ENCODE data around the gene DAGLA.

Gene DAGLA

GRCh38 chr11:61762223-61762615 lies 82.0 kb downstream of the DAGLA start:
- Histone ChIP-seq H3K9me3 (no peaks in the 10 kb centered on the region), H3K4me3 (ENCODE audit: low read depth in 1 of 2, low read length in 1 of 2) (no peak overlapping the region), H3K27ac (no peak overlapping the region), H3K4me1 (ENCODE audit: control insufficient read depth in 1 of 2, insufficient read depth in 1 of 2, low read depth in 1 of 2, low read length in 1 of 2) (no peaks in the 10 kb centered on the region), H3K27me3 (peaks cover 5% of the 10 kb centered on the region), H3K36me3 (no peaks in the 10 kb centered on the region)
- TF ChIP-seq CTCF (IDR thresholded peaks at IDR 0.05): no peak

GRCh38 chr11:61762798-61763197 lies 82.6 kb downstream of the DAGLA start:
- no peaks in the 10 kb centered on the region for H3K36me3 ChIP-seq
- no peaks in the 10 kb centered on the region for H3K9me3 ChIP-seq
- no peak for TF ChIP-seq CTCF (IDR thresholded peaks at IDR 0.05)
- no peak overlapping the region for H3K27ac ChIP-seq
- H3K27me3 ChIP-seq: peaks cover 5% of the 10 kb centered on the region
- no peak overlapping the region for H3K4me3 ChIP-seq (ENCODE audit: low read depth in 1 of 2, low read length in 1 of 2)
- no peaks in the 10 kb centered on the region for H3K4me1 ChIP-seq (ENCODE audit: control insufficient read depth in 1 of 2, insufficient read depth in 1 of 2, low read depth in 1 of 2, low read length in 1 of 2)

DNA sequence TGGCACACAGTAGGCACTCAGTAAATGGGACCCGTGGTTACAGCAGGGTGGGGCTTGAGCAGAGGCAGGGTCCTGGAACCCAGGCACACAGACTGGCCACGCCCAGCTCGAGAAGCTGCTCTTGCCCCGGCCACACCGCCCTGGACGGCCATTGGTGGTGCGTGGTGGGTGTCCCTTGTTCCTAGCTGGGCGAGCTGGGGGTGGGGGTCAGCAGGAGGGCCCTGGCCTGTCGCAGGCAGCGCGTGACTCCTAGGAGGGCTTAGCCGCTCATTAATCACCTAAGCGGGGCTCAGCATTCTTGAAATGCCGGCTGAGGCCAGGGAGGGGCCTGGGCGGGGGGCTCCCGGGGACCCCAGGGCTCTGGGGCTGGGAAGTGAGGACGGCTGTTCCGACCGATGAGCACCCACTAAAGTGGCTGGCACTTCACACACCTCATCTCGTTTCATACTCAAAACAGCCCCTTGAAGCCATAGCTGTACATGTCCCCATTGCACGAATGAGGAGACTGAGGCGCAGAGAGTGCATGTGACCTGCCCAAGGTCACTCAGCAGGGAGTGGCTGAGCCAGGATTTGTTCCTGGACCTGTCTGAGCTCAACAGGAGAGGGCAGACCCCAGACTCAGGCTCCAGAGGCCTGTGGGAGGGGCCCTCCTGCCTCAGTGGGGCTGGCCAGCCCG lies 83.9 kb downstream of the DAGLA start:
- peaks cover 5% of the 10 kb centered on the region for H3K27me3 ChIP-seq
- H3K27ac ChIP-seq: no peak overlapping the region
- TF ChIP-seq CTCF (IDR thresholded peaks at IDR 0.05): no peak
- no peak overlapping the region for H3K4me3 ChIP-seq (ENCODE audit: low read depth in 1 of 2, low read length in 1 of 2)
- no peaks in the 10 kb centered on the region for H3K4me1 ChIP-seq (ENCODE audit: control insufficient read depth in 1 of 2, insufficient read depth in 1 of 2, low read depth in 1 of 2, low read length in 1 of 2)
- H3K36me3 ChIP-seq: no peaks in the 10 kb centered on the region
- H3K9me3 ChIP-seq: no peaks in the 10 kb centered on the region

DNA sequence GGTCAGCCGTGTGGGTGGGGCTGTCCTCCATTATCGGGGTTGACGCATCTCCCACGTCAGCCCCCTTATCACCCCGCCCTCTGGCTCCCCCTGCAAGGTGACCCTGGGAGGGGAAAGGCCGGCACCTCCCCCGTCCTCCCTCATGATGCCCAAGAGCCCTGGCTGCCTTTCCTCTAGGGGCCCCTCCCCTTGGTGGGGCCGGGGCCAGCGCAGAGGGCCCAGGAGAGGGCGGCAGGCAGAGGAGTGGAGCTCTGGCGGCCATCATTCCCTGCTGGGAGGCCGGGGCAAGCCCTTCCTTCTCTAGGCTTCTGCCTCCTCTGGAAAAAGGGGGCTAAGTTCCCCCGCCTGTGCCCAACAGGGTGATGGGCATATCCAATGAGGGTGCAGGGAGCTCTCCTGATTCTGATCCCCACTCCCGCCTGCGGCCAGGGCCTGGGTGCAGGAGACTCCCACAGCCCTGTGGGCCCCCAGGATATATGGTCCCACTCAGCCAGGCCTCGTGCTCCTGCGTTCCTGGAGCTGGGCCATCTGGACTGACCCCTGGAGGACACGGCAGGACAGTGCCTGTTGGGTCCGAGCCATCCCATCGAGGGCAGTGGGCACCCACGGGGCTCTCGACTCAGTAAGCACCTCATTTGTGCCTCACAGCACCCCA lies 84.5 kb downstream of the DAGLA start:
- H3K4me3 ChIP-seq (ENCODE audit: low read depth in 1 of 2, low read length in 1 of 2): no peak overlapping the region
- H3K36me3 ChIP-seq: no peaks in the 10 kb centered on the region
- no peak for TF ChIP-seq CTCF (IDR thresholded peaks at IDR 0.05)
- peaks cover 5% of the 10 kb centered on the region for H3K27me3 ChIP-seq
- H3K9me3 ChIP-seq: no peaks in the 10 kb centered on the region
- H3K4me1 ChIP-seq (ENCODE audit: control insufficient read depth in 1 of 2, insufficient read depth in 1 of 2, low read depth in 1 of 2, low read length in 1 of 2): no peaks in the 10 kb centered on the region
- no peak overlapping the region for H3K27ac ChIP-seq

DNA sequence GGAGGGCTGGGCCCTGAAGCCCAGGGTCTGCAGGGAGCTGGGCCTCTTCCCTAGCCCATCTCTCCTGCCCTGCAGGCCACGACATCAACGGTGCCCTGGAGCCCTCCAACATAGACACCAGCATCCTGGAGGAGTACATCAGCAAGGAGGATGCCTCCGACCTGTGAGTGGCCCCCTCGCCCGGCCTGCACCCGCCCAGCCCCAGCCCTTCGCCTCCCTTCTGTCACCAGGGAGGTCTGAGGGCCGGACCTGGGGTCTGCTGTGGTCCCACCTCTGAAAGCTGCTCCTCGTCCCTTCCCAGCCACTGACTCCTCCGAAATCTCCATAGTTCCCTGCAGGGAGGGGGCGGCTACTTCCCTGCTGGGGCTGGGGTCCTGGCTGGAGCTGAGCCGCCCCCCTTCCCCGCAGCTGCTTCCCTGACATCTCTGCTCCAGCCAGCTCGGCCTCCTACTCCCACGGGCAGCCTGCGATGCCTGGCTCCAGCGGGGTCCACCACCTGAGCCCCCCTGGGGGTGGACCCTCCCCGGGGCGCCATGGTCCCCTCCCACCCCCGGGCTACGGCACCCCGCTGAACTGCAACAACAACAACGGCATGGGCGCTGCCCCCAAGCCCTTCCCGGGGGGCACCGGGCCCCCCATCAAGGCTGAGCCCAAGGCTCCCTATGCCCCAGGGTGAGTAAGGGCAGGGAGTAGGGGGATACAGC lies 85.5 kb downstream of the DAGLA start:
- Histone ChIP-seq H3K4me3 (ENCODE audit: low read depth in 1 of 2, low read length in 1 of 2) (no peak overlapping the region), H3K36me3 (no peaks in the 10 kb centered on the region), H3K27me3 (peaks cover 5% of the 10 kb centered on the region), H3K4me1 (ENCODE audit: control insufficient read depth in 1 of 2, insufficient read depth in 1 of 2, low read depth in 1 of 2, low read length in 1 of 2) (no peaks in the 10 kb centered on the region), H3K9me3 (no peaks in the 10 kb centered on the region), H3K27ac (no peak overlapping the region)
- TF ChIP-seq CTCF (IDR thresholded peaks at IDR 0.05): no peak

All from neutrophil (primary cell).